A673 (cell line): ENCODE measurements around the gene WWC1. TPM values are rescaled to one million over a fixed set of nuclear protein-coding genes. Genes with fewer than 3 reads are reported as not detected.

Experiments
- BruUV-seq: library from RNA; stranded (reverse); fragments of 400-500 nt; replicated peaks from 2 replicates; lab custom pipeline; 2021; lab: Mats Ljungman, UMichigan
- CTCF ChIA-PET: fragments of 300-600 bp; sonication (Branson Sonifier 250); formaldehyde crosslinking; loops from one replicate; lab custom pipeline; 2022; ENCODE audit warnings: antibody characterized with exemption; lab: Charles Lee
- POLR2A ChIA-PET: fragments of 300-600 bp; sonication (Branson Sonifier 250); formaldehyde crosslinking; loops from one replicate; lab custom pipeline; 2022; ENCODE audit warnings: antibody characterized with exemption; ENCODE audit not compliant: low non-redundant PET; lab: Charles Lee
- DNase-seq: peaks from one replicate; pipeline ENCODE4 v3.0.0-alpha.2; 2015; ENCODE audit warnings: low spot score
- H3K27ac ChIP-seq: fragments of 200-600 bp; sonication (generic); 2 replicates; pipeline ENCODE4 v1.5.1; 2016; ENCODE audit warnings: mixed run types, low read depth, mild to moderate bottlenecking, mixed read lengths, antibody characterized with exemption, low read length; ENCODE audit not compliant: poor library complexity, severe bottlenecking
- H3K27me3 ChIP-seq: fragments of 200-600 bp; sonication (generic); replicated peaks from 2 replicates; pipeline ENCODE4 v1.6.1; 2017; ENCODE audit warnings: mixed run types, low read depth, mild to moderate bottlenecking, mixed read lengths, antibody characterized with exemption, low read length; ENCODE audit not compliant: insufficient read depth, poor library complexity
- H3K36me3 ChIP-seq: fragments of 200-600 bp; sonication (generic); 2 replicates; pipeline ENCODE4 v1.6.1; 2016; ENCODE audit warnings: mixed run types, mild to moderate bottlenecking, mixed read lengths, antibody characterized with exemption, low read length; ENCODE audit not compliant: insufficient read depth, poor library complexity, severe bottlenecking
- H3K4me1 ChIP-seq: fragments of 200-600 bp; sonication (generic); 2 replicates; pipeline ENCODE4 v1.6.1; 2017; ENCODE audit warnings: mixed run types, mild to moderate bottlenecking, mixed read lengths, antibody characterized with exemption, low read length; ENCODE audit not compliant: insufficient read depth, poor library complexity, severe bottlenecking
- H3K4me3 ChIP-seq: fragments of 200-600 bp; sonication (generic); 2 replicates; pipeline ENCODE4 v1.5.1; 2016; ENCODE audit warnings: low read depth, mixed run types, mild to moderate bottlenecking, mixed read lengths, low read length; ENCODE audit not compliant: poor library complexity, severe bottlenecking
- H3K9me3 ChIP-seq: fragments of 200-600 bp; sonication (generic); 2 replicates; pipeline ENCODE4 v1.6.1; 2016; ENCODE audit warnings: mixed run types, low read depth, mild to moderate bottlenecking, mixed read lengths, antibody characterized with exemption, low read length; ENCODE audit not compliant: poor library complexity, severe bottlenecking
- CTCF ChIP-seq: fragments of 300-800, 200-600 bp; sonication (generic); conservative IDR thresholded peaks from 2 replicates; pipeline ENCODE4 v1.5.1; 2017; ENCODE audit warnings: low read depth, mild to moderate bottlenecking, antibody characterized with exemption, low read length, moderate library complexity, mixed read lengths
- EZH2 ChIP-seq: fragments of 200-600 bp; sonication (generic); IDR thresholded peaks from 2 replicates; pipeline ENCODE4 v1.6.1; 2017; ENCODE audit warnings: borderline replicate concordance, low read depth, mild to moderate bottlenecking, mixed read lengths, antibody characterized with exemption, low read length; ENCODE audit not compliant: poor library complexity, severe bottlenecking
- intact Hi-C: fragments of 100-400 bp; cut with micrococcal nuclease; formaldehyde crosslinking; loops from one replicate; pipeline ENCODE4 v1.10.0; 2022; ENCODE audit not compliant: unreplicated experiment
- total RNA-seq: library from RNA; stranded (reverse); gene quantifications from 2 replicates; pipeline ENCODE4 v1.2.3, GENCODE V29; 2021

Gene WWC1
- total RNA-seq, 1 experiment from 2014 or later: 8.8 TPM

DNA sequence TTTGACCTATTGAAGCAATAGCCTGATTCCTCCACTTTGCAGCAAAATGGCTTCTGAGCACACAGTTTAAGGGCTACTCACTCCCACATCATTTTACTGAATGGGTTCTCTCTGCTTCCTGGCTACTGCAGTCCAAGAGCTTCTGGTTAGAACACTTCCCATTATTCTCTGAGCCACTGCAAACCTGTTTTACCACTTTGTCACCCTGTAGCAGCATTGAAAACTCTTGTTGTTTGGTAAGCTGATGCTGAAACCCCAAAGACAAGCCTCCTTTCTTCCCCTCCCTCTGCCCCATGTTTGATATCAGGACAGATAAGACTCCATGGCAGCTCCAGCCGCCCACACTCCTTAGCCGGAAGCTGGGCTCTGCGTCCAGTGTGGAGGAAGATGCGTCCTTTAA lies 110.4 kb downstream of the WWC1 start:
- no peak for DNase-seq
- ChIA-PET POLR2A (no interaction called here), CTCF (interaction anchor here (0.6 kb wide), 1 partner anchor 157 kb away, joined by 3 read pairs; no protein-coding TSS in a partner anchor)
- H3K4me1 ChIP-seq: no peaks in the 10 kb centered on the region
- intact Hi-C loops: no loop called here
- no peaks in the 10 kb centered on the region for H3K36me3 ChIP-seq
- BruUV-seq: no TSS peak
- no peak overlapping the region for H3K4me3 ChIP-seq
- H3K27ac ChIP-seq: no peak overlapping the region
- TF ChIP-seq EZH2 (no peak), CTCF (no peak)
- no peaks in the 10 kb centered on the region for H3K9me3 ChIP-seq
- no peaks in the 10 kb centered on the region for H3K27me3 ChIP-seq

DNA sequence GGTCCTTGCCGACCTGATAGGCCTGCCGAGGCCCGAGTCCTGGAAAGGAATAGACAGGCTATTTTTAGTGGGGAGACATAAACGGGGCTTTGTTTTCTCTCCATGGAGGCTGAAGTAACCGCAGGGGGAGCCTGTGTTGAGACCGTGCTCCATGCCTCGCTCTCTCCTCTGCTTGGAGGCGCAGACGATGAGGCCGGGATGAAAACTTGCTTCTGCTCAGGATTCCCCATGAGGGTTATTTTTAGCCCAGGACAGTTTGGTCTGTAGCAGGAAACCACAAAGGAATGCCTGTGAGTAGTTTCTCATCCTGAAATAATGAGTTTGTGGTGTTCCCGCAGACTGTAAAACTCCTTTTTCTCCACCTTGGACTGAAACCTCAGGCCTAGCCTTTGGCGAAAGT lies 112.9 kb downstream of the WWC1 start:
- ChIA-PET POLR2A (no interaction called here), CTCF (no interaction called here)
- TF ChIP-seq CTCF: no peak
- no peak for TF ChIP-seq EZH2
- intact Hi-C loops: no loop called here
- Histone ChIP-seq H3K9me3 (no peaks in the 10 kb centered on the region), H3K27me3 (no peaks in the 10 kb centered on the region), H3K36me3 (no peaks in the 10 kb centered on the region), H3K4me3 (no peak overlapping the region), H3K4me1 (no peaks in the 10 kb centered on the region), H3K27ac (no peak overlapping the region)
- no TSS peak for BruUV-seq
- DNase-seq: no peak

GRCh38 chr5:168407211-168407610 lies 115.8 kb downstream of the WWC1 start:
- intact Hi-C loops: no loop called here
- no TSS peak for BruUV-seq
- Histone ChIP-seq H3K4me1 (no peaks in the 10 kb centered on the region), H3K36me3 (no peaks in the 10 kb centered on the region), H3K4me3 (no peak overlapping the region), H3K27ac (no peak overlapping the region), H3K9me3 (no peaks in the 10 kb centered on the region), H3K27me3 (no peaks in the 10 kb centered on the region)
- CTCF ChIA-PET: interaction anchor here (0.6 kb wide), 1 partner anchor 29 kb away, joined by 3 read pairs; no protein-coding TSS in a partner anchor
- no peak for DNase-seq
- POLR2A ChIA-PET: no interaction called here
- TF ChIP-seq EZH2: no peak
- TF ChIP-seq CTCF: no peak
